Naive thymus-derived CD4-positive, alpha-beta T cell (primary cell): ENCODE results near the gene ADAP1. TPM values are rescaled to one million over a fixed set of nuclear protein-coding genes. Genes with fewer than 3 reads are reported as not detected.
A peak's percentile ranks its signal among the peaks of the same experiment; 100 is the strongest.
"Not testable (repeated sequence)": the region's sequence is repeated elsewhere in the genome, so short reads cannot be mapped to it uniquely, and the experiment has no call there.

Experiments
- ATAC-seq: fragments of 150-1000 bp; cut with Tn5 transposase; 2 replicates; pipeline ENCODE4 v1.10.0; 2021; ENCODE audit warnings: mild to moderate bottlenecking, moderate library complexity
- CTCF ChIA-PET: fragments of 350-600 bp; sonication (Branson Sonifier 250); formaldehyde crosslinking; loops from one replicate; lab custom pipeline; 2021; ENCODE audit warnings: antibody characterized with exemption; lab: Charles Lee
- POLR2A ChIA-PET: fragments of 350-600 bp; sonication (Branson Sonifier 250); formaldehyde crosslinking; loops from one replicate; lab custom pipeline; 2021; ENCODE audit warnings: antibody characterized with exemption, inconsistent platforms; lab: Charles Lee
- DNase-seq, 9 donors: peaks; one replicate each; pipeline versions ENCODE4 v3.0.0 to v3.0.0-alpha.2; 2020 to 2022; ENCODE audit warnings: mixed read lengths in 1 of 9
- H3K27ac ChIP-seq: one replicate; pipeline ENCODE4 v1.7.0; 2013; ENCODE audit warnings: mild to moderate bottlenecking, low read depth, low read length, moderate library complexity
- H3K27me3 ChIP-seq, 2 donors: one replicate each; pipeline ENCODE4 v1.7.0; 2013; ENCODE audit warnings: low read length in 2 of 2, mild to moderate bottlenecking in 2 of 2, moderate library complexity in 2 of 2; ENCODE audit not compliant: control insufficient read depth in 2 of 2, insufficient read depth in 2 of 2
- H3K36me3 ChIP-seq, 3 experiments: 1 replicate in 2 of 3; 2 replicates in 1 of 3; pipeline ENCODE4 v1.7.0; 2013; ENCODE audit warnings: low read length in 3 of 3, mild to moderate bottlenecking in 3 of 3, moderate library complexity in 1 of 3; ENCODE audit not compliant: insufficient read depth in 3 of 3, control insufficient read depth in 2 of 3
- H3K4me1 ChIP-seq, 2 donors: one replicate each; pipeline ENCODE4 v1.7.0; 2013; ENCODE audit warnings: low read length in 2 of 2, mild to moderate bottlenecking in 2 of 2, moderate library complexity in 1 of 2; ENCODE audit not compliant: control insufficient read depth in 2 of 2, insufficient read depth in 2 of 2
- H3K4me3 ChIP-seq: 2 replicates; pipeline ENCODE4 v1.7.0; 2013; ENCODE audit warnings: mild to moderate bottlenecking, low read length
- H3K9me3 ChIP-seq, 3 experiments: 1 replicate in 2 of 3; 2 replicates in 1 of 3; pipeline ENCODE4 v1.7.0; 2013; ENCODE audit warnings: low read length in 3 of 3; ENCODE audit not compliant: control insufficient read depth in 2 of 3
- H3K27ac Mint-ChIP-seq, 9 donors: one replicate each; pipeline ENCODE4 v1.8.0; 2020 to 2022; ENCODE audit warnings: mixed read lengths in 9 of 9, mild to moderate bottlenecking in 8 of 9, moderate library complexity in 5 of 9, inconsistent platforms in 2 of 9
- H3K27me3 Mint-ChIP-seq, 5 donors: one replicate each; pipeline ENCODE4 v1.8.0; 2021 to 2022; ENCODE audit warnings: mixed read lengths in 5 of 5, mild to moderate bottlenecking in 1 of 5
- H3K36me3 Mint-ChIP-seq, 5 donors: one replicate each; pipeline ENCODE4 v1.8.0; 2020 to 2022; ENCODE audit warnings: mixed read lengths in 5 of 5, mild to moderate bottlenecking in 3 of 5, inconsistent platforms in 1 of 5
- H3K4me1 Mint-ChIP-seq, 7 donors: one replicate each; pipeline ENCODE4 v1.8.0; 2020 to 2022; ENCODE audit warnings: mixed read lengths in 7 of 7, mild to moderate bottlenecking in 3 of 7, inconsistent platforms in 1 of 7
- H3K4me3 Mint-ChIP-seq, 10 donors: one replicate each; pipeline ENCODE4 v1.8.0; 2020 to 2022; ENCODE audit warnings: mild to moderate bottlenecking in 10 of 10, mixed read lengths in 10 of 10, moderate library complexity in 6 of 10, inconsistent platforms in 2 of 10
- H3K9me3 Mint-ChIP-seq, 11 donors: one replicate each; pipeline ENCODE4 v1.8.0; 2020 to 2022; ENCODE audit warnings: mixed read lengths in 11 of 11, mild to moderate bottlenecking in 4 of 11, inconsistent platforms in 1 of 11, moderate library complexity in 1 of 11
- intact Hi-C, 2 donors: fragments of 100-400 bp; cut with micrococcal nuclease; formaldehyde crosslinking; loops; one replicate each; pipeline ENCODE4 v1.15.1; 2023
- polyA plus RNA-seq, 2 donors: library from polyadenylated mRNA; unstranded; fragments of 300-500 nt; fragmentation: Illumina TruSeq; gene quantifications; one replicate each; pipeline ENCODE4 v1.2.3, GENCODE V29; 2021
- total RNA-seq, 6 experiments: library from RNA in 5 of 6; stranded (reverse) in 5 of 6; gene quantifications; 1 replicate in 5 of 6; 2 replicates in 1 of 6; pipeline ENCODE4 v1.2.3 and lab custom pipeline; 2021 to 2026

Gene ADAP1
- total and polyA plus RNA-seq, 7 experiments from 2014 or later: 3.8 to 68.6 (median 8.7) TPM

- Histone ChIP-seq H3K4me3 (no peak overlapping the region), H3K4me1 (peaks cover 0 to 5% of the 10 kb centered on the region in 2 donors), H3K27me3 (no peaks in the 10 kb centered on the region), H3K27ac (no peak overlapping the region), H3K9me3 (no peaks in the 10 kb centered on the region), H3K36me3 (no peaks in the 10 kb centered on the region)
- H3K9me3 Mint-ChIP-seq: no peaks in the 10 kb centered on the region
- intact Hi-C loops: no loop called here
- peaks cover 0 to 13% (median 5%) of the 10 kb centered on the region in 5 donors for H3K27me3 Mint-ChIP-seq
- ATAC-seq (no peak), DNase-seq (no peak)
- ChIA-PET POLR2A (interaction anchor here (0.5 to 0.8 kb wide), 2 partner anchors 13 to 14 kb away, joined by 3 to 4 read pairs; no protein-coding TSS in a partner anchor), CTCF (no interaction called here)
- no peak overlapping the region for H3K4me3 Mint-ChIP-seq
- peaks cover 2 to 29% (median 22%) of the 10 kb centered on the region in 7 donors for H3K4me1 Mint-ChIP-seq
- H3K36me3 Mint-ChIP-seq: peaks cover 0 to 2% (median 0%) of the 10 kb centered on the region in 5 donors
- H3K27ac Mint-ChIP-seq: no peak overlapping the region
Measured at GRCh38 chr7:960269-960871, 5.9 kb upstream of the ADAP1 start.

GRCh38 chr7:959740-960139 lies 5.3 kb upstream of the ADAP1 start:
- Mint-ChIP-seq H3K27me3 (peaks cover 0 to 17% (median 8%) of the 10 kb centered on the region in 5 donors), H3K4me1 (peaks cover 2 to 25% (median 16%) of the 10 kb centered on the region in 7 donors)
- POLR2A ChIA-PET: interaction anchor here (0.5 kb wide), 1 partner anchor 13 kb away, joined by 4 read pairs; no protein-coding TSS in a partner anchor
- ATAC-seq, H3K4me1 ChIP-seq, H3K4me3 ChIP-seq, H3K9me3 ChIP-seq, H3K27ac Mint-ChIP-seq, H3K9me3 Mint-ChIP-seq, H3K27me3 ChIP-seq, CTCF ChIA-PET, H3K27ac ChIP-seq, H3K36me3 ChIP-seq, H3K4me3 Mint-ChIP-seq, intact Hi-C loops, DNase-seq, H3K36me3 Mint-ChIP-seq: not testable (repeated sequence)

GRCh38 chr7:959271-959670 lies 4.8 kb upstream of the ADAP1 start:
- no peaks in the 10 kb centered on the region for H3K9me3 Mint-ChIP-seq
- H3K27me3 ChIP-seq: no peaks in the 10 kb centered on the region

GRCh38 chr7:958221-959200 lies 4.0 kb upstream of the ADAP1 start:
- Histone ChIP-seq H3K36me3 (no peaks in the 10 kb centered on the region), H3K4me3 (no peak overlapping the region), H3K27me3 (no peaks in the 10 kb centered on the region), H3K27ac (no peak overlapping the region), H3K9me3 (no peaks in the 10 kb centered on the region), H3K4me1 (no peaks in the 10 kb centered on the region)
- H3K36me3 Mint-ChIP-seq: peaks cover 0 to 2% (median 0%) of the 10 kb centered on the region in 5 donors
- ChIA-PET CTCF (interaction anchor here (1.3 kb wide), 1 partner anchor 37 kb away, joined by 3 read pairs; no protein-coding TSS in a partner anchor), POLR2A (no interaction called here)
- peaks cover under 1 to 22% (median 6%) of the 10 kb centered on the region in 7 donors for H3K4me1 Mint-ChIP-seq
- DNase-seq (no peak), ATAC-seq (no peak)
- H3K9me3 Mint-ChIP-seq: no peaks in the 10 kb centered on the region
- intact Hi-C loops: no loop called here
- peaks cover 0 to 15% (median 8%) of the 10 kb centered on the region in 5 donors for H3K27me3 Mint-ChIP-seq
- no peak overlapping the region for H3K27ac Mint-ChIP-seq
- H3K4me3 Mint-ChIP-seq: no peak overlapping the region

More at GRCh38 chr7:959271-959670, 4.8 kb upstream of the ADAP1 start:
- Mint-ChIP-seq H3K27me3 (peaks cover 0 to 17% (median 8%) of the 10 kb centered on the region in 5 donors), H3K36me3 (peaks cover 0 to 2% (median 0%) of the 10 kb centered on the region in 5 donors), H3K4me1 (peaks cover 2 to 24% (median 11%) of the 10 kb centered on the region in 7 donors), H3K4me3 (no peak overlapping the region), H3K27ac (no peak overlapping the region)
- Histone ChIP-seq H3K9me3 (no peaks in the 10 kb centered on the region), H3K4me1 (peaks cover 0 to under 1% of the 10 kb centered on the region in 2 donors), H3K36me3 (no peaks in the 10 kb centered on the region), H3K27ac (no peak overlapping the region), H3K4me3 (no peak overlapping the region)
- DNase-seq (no peak), ATAC-seq (no peak)
- POLR2A ChIA-PET: no interaction called here
- intact Hi-C loops: no loop called here
- CTCF ChIA-PET: interaction anchor here (1.3 kb wide), 1 partner anchor 38 kb away, joined by 3 read pairs; no protein-coding TSS in a partner anchor

- H3K27ac ChIP-seq: no peak overlapping the region
- Mint-ChIP-seq H3K4me3 (no peak overlapping the region), H3K36me3 (peaks cover 0 to 2% (median 0%) of the 10 kb centered on the region in 5 donors), H3K27ac (peak overlapping the region in 1 of 9 donors; percentile 67), H3K9me3 (no peaks in the 10 kb centered on the region), H3K4me1 (peaks cover 0 to 17% (median 4%) of the 10 kb centered on the region in 7 donors), H3K27me3 (peaks cover 0 to 14% (median 8%) of the 10 kb centered on the region in 5 donors)
- intact Hi-C loops: no loop called here
- ATAC-seq (peak; percentile 42), DNase-seq (no peak)
- no peaks in the 10 kb centered on the region for H3K9me3 ChIP-seq
- no peak overlapping the region for H3K4me3 ChIP-seq
- no peaks in the 10 kb centered on the region for H3K36me3 ChIP-seq
- H3K27me3 ChIP-seq: no peaks in the 10 kb centered on the region
- ChIA-PET CTCF (interaction anchor here (1.3 kb wide), 1 partner anchor 36 kb away, joined by 3 read pairs; no protein-coding TSS in a partner anchor), POLR2A (no interaction called here)
- no peaks in the 10 kb centered on the region for H3K4me1 ChIP-seq
Measured at GRCh38 chr7:957418-958220, 3.1 kb upstream of the ADAP1 start.

- ATAC-seq (no peak), DNase-seq (no peak)
- POLR2A ChIA-PET: no interaction called here
- H3K4me1 ChIP-seq: no peaks in the 10 kb centered on the region
- H3K9me3 ChIP-seq: no peaks in the 10 kb centered on the region
- no peak overlapping the region for H3K4me3 ChIP-seq
- no peaks in the 10 kb centered on the region for H3K36me3 ChIP-seq
- Mint-ChIP-seq H3K4me1 (peaks cover 0 to 15% (median 0%) of the 10 kb centered on the region in 7 donors), H3K4me3 (peak overlapping the region; percentile 32 to 80 (median 70)), H3K36me3 (no peaks in the 10 kb centered on the region), H3K9me3 (no peaks in the 10 kb centered on the region), H3K27me3 (peaks cover 0 to 13% (median 8%) of the 10 kb centered on the region in 5 donors), H3K27ac (no peak overlapping the region)
- CTCF ChIA-PET: interaction anchor here (0.6 to 1.3 kb wide), 3 partner anchors 46 to 310 kb away, joined by 5 to 6 read pairs (median 6); no protein-coding TSS in a partner anchor
- H3K27me3 ChIP-seq: no peaks in the 10 kb centered on the region
- intact Hi-C loops: no loop called here
- no peak overlapping the region for H3K27ac ChIP-seq
Measured at GRCh38 chr7:956031-956430, 1.6 kb upstream of the ADAP1 start.
